H1 (cell line): ENCODE measurements around the gene ERCC1. TPM values are rescaled to one million over a fixed set of nuclear protein-coding genes. Genes with fewer than 3 reads are reported as not detected.

Source experiments
- CTCF ChIA-PET: fragments of 300-600 bp; sonication (Branson Sonifier 250); formaldehyde crosslinking; loops from one replicate; lab custom pipeline; 2021; ENCODE audit not compliant: partially characterized antibody; lab: Charles Lee
- POLR2A ChIA-PET: fragments of 300-600 bp; sonication (Branson Sonifier 250); formaldehyde crosslinking; loops from one replicate; lab custom pipeline; 2021; ENCODE audit warnings: inconsistent platforms; ENCODE audit not compliant: partially characterized antibody; lab: Charles Lee
- DNase-seq, 2 experiments: peaks; one replicate each; pipeline versions ENCODE4 v3.0.0 to v3.0.0-alpha.2; 2010 to 2022; ENCODE audit warnings: low spot score in 2 of 2, low read depth in 1 of 2, mixed read lengths in 1 of 2
- FAIRE-seq: peaks from 2 replicates; lab custom pipeline; 2011; peaks lifted over from hg19 to GRCh38; lab: Jason Lieb, UNC
- H2AFZ ChIP-seq: 2 replicates; pipeline ENCODE4 v1.8.1; 2012; ENCODE audit warnings: low read length, inconsistent platforms
- H2AK5ac ChIP-seq: 2 replicates; pipeline ENCODE4 v1.6.1; 2013; ENCODE audit warnings: low read depth, low read length
- H2BK120ac ChIP-seq: replicated peaks from 2 replicates; pipeline ENCODE3; 2013; ENCODE audit warnings: low read depth, low read length, inconsistent platforms
- H2BK12ac ChIP-seq: 2 replicates; pipeline ENCODE4 v1.6.1; 2013; ENCODE audit warnings: low read depth, low read length
- H2BK15ac ChIP-seq: 2 replicates; pipeline ENCODE4 v1.6.1; 2013; ENCODE audit warnings: low read length
- H2BK20ac ChIP-seq: 2 replicates; pipeline ENCODE4 v1.6.1; 2013; ENCODE audit warnings: low read length
- H2BK5ac ChIP-seq: 2 replicates; pipeline ENCODE4 v1.6.1; 2013; ENCODE audit warnings: low read depth, low read length
- H3K14ac ChIP-seq: 2 replicates; pipeline ENCODE4 v1.6.1; 2013; ENCODE audit warnings: inconsistent platforms; ENCODE audit not compliant: insufficient read length
- H3K18ac ChIP-seq: 2 replicates; pipeline ENCODE4 v1.6.1; 2013; ENCODE audit warnings: low read length; ENCODE audit errors: extremely low read depth
- H3K23ac ChIP-seq: 2 replicates; pipeline ENCODE4 v1.6.1; 2013; ENCODE audit warnings: inconsistent platforms; ENCODE audit not compliant: insufficient read length
- H3K23me2 ChIP-seq: 2 replicates; pipeline ENCODE4 v1.6.1; 2013; ENCODE audit warnings: low read depth, low read length
- H3K27ac ChIP-seq: 2 replicates; pipeline ENCODE4 v1.6.1; 2011; ENCODE audit warnings: low read depth, low read length, inconsistent platforms
- H3K27me3 ChIP-seq, 4 experiments: replicated peaks in 1 of 4; 1 replicate in 1 of 4; 2 replicates in 3 of 4; pipeline versions ENCODE4 v1.6.1 to v1.8.1; 2011 to 2013; ENCODE audit warnings: low read length in 3 of 4, mild to moderate bottlenecking in 3 of 4, inconsistent platforms in 2 of 4, mixed read lengths in 2 of 4, moderate library complexity in 1 of 4; ENCODE audit not compliant: control insufficient read depth in 3 of 4, insufficient read depth in 3 of 4; ENCODE audit errors: extremely low read depth in 1 of 4
- H3K36me3 ChIP-seq, 4 experiments: 2 replicates each; pipeline versions ENCODE4 v1.6.1 to v1.8.1; 2011 to 2013; ENCODE audit warnings: mild to moderate bottlenecking in 4 of 4, low read length in 3 of 4, moderate library complexity in 2 of 4, control low read depth in 1 of 4, inconsistent platforms in 1 of 4; ENCODE audit not compliant: insufficient read depth in 4 of 4, control insufficient read depth in 2 of 4
- H3K4ac ChIP-seq: replicated peaks from 2 replicates; pipeline ENCODE3; 2013; ENCODE audit warnings: low read length, low read depth, mixed read lengths, inconsistent platforms; ENCODE audit not compliant: insufficient read length
- H3K4me1 ChIP-seq, 4 experiments: replicated peaks in 1 of 4; 1 replicate in 1 of 4; 2 replicates in 3 of 4; pipeline versions ENCODE4 v1.6.1 to v1.8.1; 2011 to 2013; ENCODE audit warnings: low read length in 3 of 4, inconsistent platforms in 2 of 4, mixed read lengths in 1 of 4; ENCODE audit not compliant: insufficient read depth in 4 of 4, control insufficient read depth in 3 of 4
- H3K4me2 ChIP-seq, 2 experiments: 2 replicates each; pipeline versions ENCODE4 v1.6.1 to v1.8.1; 2011 to 2013; ENCODE audit warnings: low read depth in 2 of 2, low read length in 2 of 2, control low read depth in 1 of 2, inconsistent platforms in 1 of 2, mild to moderate bottlenecking in 1 of 2; ENCODE audit not compliant: insufficient read depth in 1 of 2
- H3K4me3 ChIP-seq, 4 experiments: fragments of 200-600, 300-600 bp in 1 of 4; sonication (generic), shearing (Covaris generic), sonication (Bioruptor Twin) in 1 of 4; 2 replicates each; pipeline versions ENCODE4 v1.5.1 to v1.8.1; 2011 to 2016; ENCODE audit warnings: low read length in 4 of 4, low read depth in 3 of 4, control low read depth in 2 of 4, inconsistent platforms in 2 of 4, mild to moderate bottlenecking in 2 of 4, mixed read lengths in 1 of 4, moderate library complexity in 1 of 4; ENCODE audit not compliant: insufficient read depth in 2 of 4; ENCODE audit errors: extremely low read depth in 1 of 4
- H3K56ac ChIP-seq: replicated peaks from 2 replicates; pipeline ENCODE3; 2013; ENCODE audit warnings: low read depth, mild to moderate bottlenecking, mixed read lengths, low read length, inconsistent platforms; ENCODE audit not compliant: insufficient read length
- H3K79me1 ChIP-seq: 2 replicates; pipeline ENCODE4 v1.6.1; 2013; ENCODE audit warnings: low read depth, low read length, control low read depth
- H3K79me2 ChIP-seq, 2 experiments: 2 replicates each; pipeline versions ENCODE4 v1.6.1 to v1.8.1; 2012 to 2013; ENCODE audit warnings: low read length in 2 of 2, mild to moderate bottlenecking in 2 of 2, inconsistent platforms in 1 of 2; ENCODE audit not compliant: insufficient read depth in 2 of 2, control insufficient read depth in 1 of 2
- H3K9ac ChIP-seq, 4 experiments: replicated peaks in 1 of 4; 1 replicate in 1 of 4; 2 replicates in 3 of 4; pipeline versions ENCODE4 v1.6.1 to v1.8.1; 2011 to 2013; ENCODE audit warnings: low read depth in 3 of 4, low read length in 3 of 4, control low read depth in 2 of 4, mild to moderate bottlenecking in 2 of 4, moderate library complexity in 2 of 4, inconsistent platforms in 1 of 4; ENCODE audit errors: extremely low read depth in 1 of 4
- H3K9me3 ChIP-seq, 2 experiments: 2 replicates each; pipeline versions ENCODE4 v1.6.1 to v1.8.1; 2012 to 2013; ENCODE audit warnings: mild to moderate bottlenecking in 2 of 2, moderate library complexity in 2 of 2, control low read depth in 1 of 2, inconsistent platforms in 1 of 2, low read depth in 1 of 2, low read length in 1 of 2, mixed read lengths in 1 of 2; ENCODE audit not compliant: insufficient read depth in 2 of 2
- H4K20me1 ChIP-seq, 2 experiments: replicated peaks in 1 of 2; 2 replicates each; pipeline versions ENCODE3 to v1.8.1; 2011 to 2013; ENCODE audit warnings: inconsistent platforms in 2 of 2, low read length in 2 of 2, mild to moderate bottlenecking in 1 of 2; ENCODE audit not compliant: insufficient read depth in 2 of 2, control insufficient read depth in 1 of 2
- H4K5ac ChIP-seq: 2 replicates; pipeline ENCODE4 v1.6.1; 2013; ENCODE audit warnings: low read length, low read depth, mixed read lengths, inconsistent platforms; ENCODE audit not compliant: insufficient read length
- H4K8ac ChIP-seq: 2 replicates; pipeline ENCODE4 v1.8.0; 2013; ENCODE audit warnings: mild to moderate bottlenecking, moderate library complexity, low read length, inconsistent platforms; ENCODE audit not compliant: insufficient read depth; ENCODE audit errors: extremely low read depth
- H4K91ac ChIP-seq: replicated peaks from 2 replicates; pipeline ENCODE3; 2013; ENCODE audit warnings: low read length, mixed read lengths, inconsistent platforms; ENCODE audit not compliant: insufficient read length
- ASH2L ChIP-seq: fragments of 200-600, 300-600 bp; sonication (generic); IDR thresholded peaks from one replicate; pipeline ENCODE4 v1.7.1; 2017; ENCODE audit warnings: low read length
- CBX8 ChIP-seq: fragments of 300-800, 300-1000 bp; sonication (generic); IDR thresholded peaks from 2 replicates; pipeline ENCODE4 v1.7.1; 2016; ENCODE audit warnings: low read depth, low read length, borderline replicate concordance
- EP300 ChIP-seq, 2 experiments: IDR thresholded peaks; 1 replicate in 1 of 2; 2 replicates in 1 of 2; pipeline ENCODE4 v1.6.1; 2011 to 2012; ENCODE audit warnings: low read depth in 2 of 2, low read length in 2 of 2, mild to moderate bottlenecking in 2 of 2, borderline replicate concordance in 1 of 2, inconsistent platforms in 1 of 2, moderate library complexity in 1 of 2
- FOSL1 ChIP-seq: IDR thresholded peaks from 2 replicates; pipeline ENCODE4 v1.6.1; 2011; ENCODE audit warnings: mild to moderate bottlenecking, low read depth, low read length, moderate library complexity; ENCODE audit not compliant: insufficient read depth
- HDAC2 ChIP-seq, 2 experiments: fragments of 300-600 bp in 1 of 2; sonication (generic) in 1 of 2; IDR thresholded peaks; 2 replicates each; pipeline ENCODE4 v1.6.1; 2011 to 2012; ENCODE audit warnings: low read depth in 2 of 2, low read length in 2 of 2, mild to moderate bottlenecking in 2 of 2, moderate library complexity in 2 of 2, borderline replicate concordance in 1 of 2, inconsistent platforms in 1 of 2
- NANOG ChIP-seq: IDR thresholded peaks from 2 replicates; pipeline ENCODE4 v1.6.1; 2011; ENCODE audit warnings: low read length, low read depth, mild to moderate bottlenecking, inconsistent platforms; ENCODE audit not compliant: insufficient read depth, poor library complexity, severe bottlenecking
- POLR2A ChIP-seq, 2 experiments: IDR thresholded peaks; 1 replicate in 1 of 2; 2 replicates in 1 of 2; pipeline ENCODE4 v1.6.1; 2011; ENCODE audit warnings: low read depth in 2 of 2, low read length in 2 of 2, mild to moderate bottlenecking in 2 of 2; ENCODE audit errors: control extremely low read depth in 1 of 2
- SIN3A ChIP-seq, 2 experiments: IDR thresholded peaks in 1 of 2; conservative IDR thresholded peaks in 1 of 2; 2 replicates each; pipeline ENCODE4 v1.6.1; 2011 to 2012; ENCODE audit warnings: low read length in 2 of 2, improper control_type of control experiment in 1 of 2, low read depth in 1 of 2, mild to moderate bottlenecking in 1 of 2
- TAF1 ChIP-seq: IDR thresholded peaks from 2 replicates; pipeline ENCODE4 v1.6.1; 2011; ENCODE audit warnings: mild to moderate bottlenecking, low read depth, low read length
- WGBS, 2 experiments: shearing (Covaris generic) in 1 of 2; methylation state at CpG; one replicate each; pipeline versions ENCODE4 v1.1.6 to v1.1.7; 2013 to 2015; ENCODE audit warnings: low lambda C conversion rate in 2 of 2, mixed read lengths in 2 of 2, inconsistent platforms in 1 of 2, low coverage in 1 of 2, missing lambda C conversion rate in 1 of 2; ENCODE audit not compliant: insufficient replicate concordance in 2 of 2, insufficient coverage in 1 of 2, insufficient read length in 1 of 2; ENCODE audit errors: extremely low coverage in 1 of 2, missing lambda C conversion rate in 1 of 2; 5-methylcytosine and 5-hydroxymethylcytosine counted together
- polyA plus RNA-seq, 7 experiments: library from polyadenylated mRNA; depleted of rRNA in 3 of 7; stranded (reverse) in 5 of 7; unstranded in 2 of 7; fragments of >200 nt in 5 of 7; fragments of 200-250 nt in 2 of 7; gene quantifications; 1 replicate in 5 of 7; 2 replicates in 1 of 7; 4 replicates in 1 of 7; pipeline versions ENCODE4 v1.2.1 to v1.2.3, GENCODE V29; 2011 to 2013; ENCODE audit warnings: missing spikeins in 2 of 7, mixed read lengths in 2 of 7
- total RNA-seq: library from RNA; stranded (reverse); fragmentation: NEBNext Ultra II Directional; extraction: Animal tissue kit (Norgen Biotek cat#: 25700); gene quantifications from 2 replicates; pipeline ENCODE4 v1.2.1, GENCODE V29; 2021
- TF ChIP-seq, protein P1 (sequence below): IDR thresholded peaks from 2 replicates; pipeline ENCODE4 v1.6.1; 2011; ENCODE audit warnings: low read depth, mild to moderate bottlenecking, low read length; ENCODE audit not compliant: insufficient read depth

ERCC1 gene
- total and polyA plus RNA-seq, 2 of the 8 experiments (the other 6 are each of a cell fraction or from before 2014, with no cell fraction given): 44.7 to 94.2 TPM

DNA sequence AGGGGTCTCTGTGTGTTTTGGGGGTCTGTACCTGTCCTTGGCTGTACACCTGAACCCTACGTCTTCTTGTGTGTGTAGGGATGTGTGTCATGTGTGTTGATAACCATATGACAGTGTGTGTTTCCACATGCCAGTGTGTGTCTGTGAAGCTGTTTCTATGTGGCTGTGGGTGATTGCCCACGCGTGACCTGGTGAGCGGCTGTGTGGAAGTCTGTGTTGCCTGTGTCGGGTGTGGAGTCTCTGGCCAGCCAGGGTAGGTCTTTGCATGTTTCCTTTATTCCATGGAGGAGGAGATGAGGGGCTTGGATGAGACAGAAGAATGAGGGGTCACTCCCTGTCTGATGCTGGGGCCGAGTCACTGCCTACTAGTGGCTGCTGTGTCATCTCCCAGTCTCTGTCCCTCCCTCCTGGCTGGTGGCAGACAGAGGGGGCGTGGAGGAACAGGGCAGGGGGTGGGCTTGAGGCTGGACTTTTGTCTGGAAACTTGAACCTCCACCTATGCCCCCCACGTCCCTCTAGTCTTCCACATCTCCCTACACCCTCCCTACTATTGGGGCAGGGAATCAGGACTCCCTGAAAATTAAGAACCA, 41.2 kb upstream of the ERCC1 start:
- FAIRE-seq (no peak), DNase-seq (no peak)
- CTCF ChIA-PET: interaction anchor here (1.0 to 32.9 kb wide), 5 partner anchors 13 to 32 kb away, joined by 3 to 760 read pairs (median 19); partner anchors contain the start of gene ERCC1
- Histone ChIP-seq H2AK5ac (peak overlapping the region; percentile 67; the same call in 1 of the 2 replicates), H3K79me2 (no peaks in the 10 kb centered on the region), H3K23ac (no peak overlapping the region), H4K20me1 (peaks cover 0 to 3% of the 10 kb centered on the region in 2 experiments), H2BK20ac (peak overlapping the region; percentile 80; the same call in 1 of the 2 replicates), H3K27me3 (peaks cover 0 to 6% (median 2%) of the 10 kb centered on the region in 4 experiments; a peak in 3 of 7 replicates), H4K91ac (no peak overlapping the region), H3K36me3 (no peaks in the 10 kb centered on the region), H2BK15ac (no peak overlapping the region), H3K4me1 (peaks cover 0 to 14% (median 4%) of the 10 kb centered on the region in 4 experiments; a peak in 5 of 7 replicates), H3K23me2 (peaks cover 19% of the 10 kb centered on the region; the same call in 1 of the 2 replicates), H2BK12ac (peak overlapping the region; percentile 86; the same call in 1 of the 2 replicates), H4K5ac (no peak overlapping the region), H3K4me3 (no peak overlapping the region), H2AFZ (no peak overlapping the region), H3K14ac (no peak overlapping the region), H3K18ac (no peak overlapping the region), H3K9me3 (no peaks in the 10 kb centered on the region), H3K4ac (no peak overlapping the region), H3K27ac (no peak overlapping the region), H3K4me2 (no peak overlapping the region), H2BK120ac (no peak overlapping the region), H3K56ac (no peak overlapping the region), H3K79me1 (no peaks in the 10 kb centered on the region; the same call in 1 of the 2 replicates), H2BK5ac (0 out of 2 replicates have a peak overlapping the region, but pooled peaks have one; percentile 44), H3K9ac (0 out of 7 replicates have a peak overlapping the region, but pooled peaks of 1 of the 4 experiments have one; percentile 5), H4K8ac (no peak overlapping the region)
- 78% methylated on average over 8 of the region's 8 CpGs; no CpG with 5 or more reads in 1 of the 2 experiments for WGBS, 2 experiments
- POLR2A ChIA-PET: interaction anchor here (0.6 to 1.7 kb wide), 3 partner anchors 8 to 21 kb away, joined by 3 to 4 read pairs (median 4); no protein-coding TSS in a partner anchor
- no peak for TF ChIP-seq CBX8
- TF ChIP-seq, protein P1, sequence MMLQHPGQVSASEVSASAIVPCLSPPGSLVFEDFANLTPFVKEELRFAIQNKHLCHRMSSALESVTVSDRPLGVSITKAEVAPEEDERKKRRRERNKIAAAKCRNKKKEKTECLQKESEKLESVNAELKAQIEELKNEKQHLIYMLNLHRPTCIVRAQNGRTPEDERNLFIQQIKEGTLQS: no peak
- TF ChIP-seq ASH2L: no peak
- no peak for TF ChIP-seq HDAC2 (IDR thresholded peaks at IDR 0.05; ENCODE audit: borderline replicate concordance in 1 of 2, low read depth in 2 of 2, low read length in 2 of 2)
- no peak for TF ChIP-seq POLR2A (IDR thresholded peaks at IDR 0.05; ENCODE audit: control extremely low read depth in 1 of 2, low read depth in 2 of 2, low read length in 2 of 2)
- no peak for TF ChIP-seq FOSL1
- TF ChIP-seq NANOG: no peak
- no peak for TF ChIP-seq EP300 (IDR thresholded peaks at IDR 0.05; ENCODE audit: borderline replicate concordance in 1 of 2, low read depth in 2 of 2, low read length in 2 of 2)
- no peak for TF ChIP-seq TAF1
- TF ChIP-seq SIN3A (conservative IDR thresholded peaks at IDR 0.05 in 1 of 2, IDR thresholded peaks at IDR 0.05 in 1 of 2; ENCODE audit: low read depth in 1 of 2, low read length in 2 of 2): no peak
